GM23338 (cell line): ENCODE data around the gene ZNF580. TPM values are rescaled to one million over a fixed set of nuclear protein-coding genes. Genes with fewer than 3 reads are reported as not detected.

Experiments
- ATAC-seq: fragments of 200-7000 bp; cut with Tn5 transposase; 3 replicates; pipeline ENCODE4 v1.9.1; 2020
- DNase-seq: peaks from one replicate; pipeline ENCODE4 v3.0.0-alpha.2; 2015; ENCODE audit warnings: low spot score
- H2AFZ ChIP-seq: fragments of 200-600 bp; sonication (generic); 2 replicates; pipeline ENCODE4 v1.8.0; 2016; ENCODE audit warnings: antibody characterized with exemption, mild to moderate bottlenecking, moderate library complexity
- H3F3A ChIP-seq: fragments of 200-600 bp; sonication (generic); replicated peaks from 2 replicates; pipeline ENCODE4 v1.8.0; 2017; ENCODE audit warnings: antibody characterized with exemption, mixed run types, low read depth
- H3K27ac ChIP-seq: fragments of 200-600 bp; sonication (generic); 2 replicates; pipeline ENCODE4 v1.6.1; 2016; ENCODE audit warnings: low read depth
- H3K27me3 ChIP-seq: fragments of 200-600 bp; sonication (generic); 2 replicates; pipeline ENCODE4 v1.8.0; 2016; ENCODE audit warnings: mild to moderate bottlenecking, mixed run types, moderate library complexity; ENCODE audit not compliant: insufficient read depth
- H3K36me3 ChIP-seq: fragments of 200-600 bp; sonication (generic); 2 replicates; pipeline ENCODE4 v1.8.0; 2016; ENCODE audit warnings: mild to moderate bottlenecking; ENCODE audit not compliant: insufficient read depth
- H3K4me1 ChIP-seq: fragments of 200-600 bp; sonication (generic); 2 replicates; pipeline ENCODE4 v1.8.0; 2016; ENCODE audit warnings: mild to moderate bottlenecking, moderate library complexity; ENCODE audit not compliant: insufficient read depth
- H3K4me2 ChIP-seq: fragments of 200-600 bp; sonication (generic); 2 replicates; pipeline ENCODE4 v1.7.1; 2017; ENCODE audit warnings: mixed run types
- H3K4me3 ChIP-seq: fragments of 200-600 bp; sonication (generic); 2 replicates; pipeline ENCODE4 v1.6.1; 2016; ENCODE audit warnings: mixed run types
- H3K79me2 ChIP-seq: fragments of 200-600 bp; sonication (generic); replicated peaks from 2 replicates; pipeline ENCODE4 v1.8.0; 2017; ENCODE audit warnings: mild to moderate bottlenecking; ENCODE audit not compliant: insufficient read depth
- H3K9me2 ChIP-seq: fragments of 200-600 bp; sonication (generic); 2 replicates; pipeline ENCODE4 v1.8.0; 2017; ENCODE audit not compliant: insufficient read depth
- H4K20me1 ChIP-seq: fragments of 200-600 bp; sonication (generic); replicated peaks from 2 replicates; pipeline ENCODE4 v1.8.0; 2017; ENCODE audit warnings: mild to moderate bottlenecking; ENCODE audit not compliant: insufficient read depth
- H3K27ac Mint-ChIP-seq: 2 replicates; pipeline ENCODE4 v1.8.0; 2020; ENCODE audit warnings: inconsistent platforms, mild to moderate bottlenecking, moderate library complexity, mixed read lengths
- H3K27me3 Mint-ChIP-seq: 3 replicates; pipeline ENCODE4 v1.8.0; 2022; ENCODE audit warnings: low read depth, mild to moderate bottlenecking, moderate library complexity, mixed read lengths, inconsistent platforms; ENCODE audit not compliant: insufficient read depth, poor library complexity
- H3K36me3 Mint-ChIP-seq: 3 replicates; pipeline ENCODE4 v1.8.0; 2021; ENCODE audit warnings: low read depth, mild to moderate bottlenecking, inconsistent platforms, moderate library complexity, mixed read lengths
- H3K4me1 Mint-ChIP-seq: 3 replicates; pipeline ENCODE4 v1.8.0; 2020; ENCODE audit warnings: mild to moderate bottlenecking, inconsistent platforms, mixed read lengths
- H3K4me3 Mint-ChIP-seq: 3 replicates; pipeline ENCODE4 v1.8.0; 2021; ENCODE audit warnings: moderate library complexity, mild to moderate bottlenecking, inconsistent platforms, mixed read lengths
- H3K9me3 Mint-ChIP-seq: 3 replicates; pipeline ENCODE4 v1.8.0; 2020; ENCODE audit warnings: moderate library complexity, mild to moderate bottlenecking, inconsistent platforms, mixed read lengths
- CREB1 ChIP-seq: fragments of 250-450 bp; sonication (Bioruptor Pico); IDR thresholded peaks from 2 replicates; pipeline ENCODE4 v1.5.0; 2020; ENCODE audit warnings: low read depth, mild to moderate bottlenecking, moderate library complexity
- EZH2 ChIP-seq: fragments of 200-600 bp; sonication (generic); IDR thresholded peaks from one replicate; pipeline ENCODE4 v1.8.0; 2017; ENCODE audit warnings: antibody characterized with exemption, mild to moderate bottlenecking, low read depth; ENCODE audit not compliant: unreplicated experiment
- EZH2phosphoT487 ChIP-seq: fragments of 200-600 bp; sonication (generic); IDR thresholded peaks from one replicate; pipeline ENCODE4 v1.8.1; 2018; ENCODE audit warnings: antibody characterized with exemption; ENCODE audit not compliant: unreplicated experiment
- JUNB ChIP-seq: IDR thresholded peaks from one replicate; pipeline ENCODE4 v1.6.1; 2016; ENCODE audit warnings: antibody characterized with exemption; ENCODE audit not compliant: unreplicated experiment
- NANOG ChIP-seq: IDR thresholded peaks from 2 replicates; pipeline ENCODE4 v1.6.1; 2016; ENCODE audit warnings: antibody characterized with exemption, borderline replicate concordance
- POLR2AphosphoS5 ChIP-seq: IDR thresholded peaks from 2 replicates; pipeline ENCODE4 v1.6.1; 2016; ENCODE audit warnings: antibody characterized with exemption, low read depth
- REST ChIP-seq: IDR thresholded peaks from one replicate; pipeline ENCODE4 v1.6.1; 2018; ENCODE audit warnings: antibody characterized with exemption; ENCODE audit not compliant: unreplicated experiment
- STAT1 ChIP-seq: IDR thresholded peaks from one replicate; pipeline ENCODE4 v1.6.1; 2016; ENCODE audit warnings: antibody characterized with exemption; ENCODE audit not compliant: unreplicated experiment
- ZNF114 ChIP-seq: fragments of 250-450 bp; sonication (Bioruptor Pico); IDR thresholded peaks from 2 replicates; pipeline ENCODE4 v1.5.0; 2020; ENCODE audit warnings: mild to moderate bottlenecking, moderate library complexity
- ZNF331 ChIP-seq: fragments of 250-450 bp; sonication (Bioruptor Pico); IDR thresholded peaks from 2 replicates; pipeline ENCODE4 v1.5.0; 2020; ENCODE audit warnings: low read depth, mild to moderate bottlenecking, moderate library complexity
- polyA plus RNA-seq: library from polyadenylated mRNA; unstranded; fragments of >200 nt; fragmentation: Nextera tagmentation; extraction: Ambion mirVana; gene quantifications from 2 replicates; pipeline ENCODE4 v1.2.1, GENCODE V29; 2016
- total RNA-seq: library from RNA; depleted of rRNA; stranded (reverse); fragments of >200 nt; shearing (Covaris generic); gene quantifications from 2 replicates; pipeline ENCODE4 v1.2.3, GENCODE V29; 2014
- TF ChIP-seq, protein P1 (sequence below): fragments of 250-450 bp; sonication (Bioruptor Pico); IDR thresholded peaks from 2 replicates; pipeline ENCODE4 v1.5.0; 2020; ENCODE audit warnings: mild to moderate bottlenecking, moderate library complexity
- TF ChIP-seq, protein P2 (sequence below), 2 experiments: fragments of 200-600 bp in 1 of 2; sonication (generic) in 1 of 2; conservative IDR thresholded peaks; 2 replicates each; pipeline versions ENCODE4 v1.5.1 to v1.6.1; 2016 to 2017; ENCODE audit warnings: antibody characterized with exemption in 2 of 2, low read depth in 2 of 2, mild to moderate bottlenecking in 2 of 2, moderate library complexity in 1 of 2
- TF ChIP-seq, protein P3 (sequence below): IDR thresholded peaks from 2 replicates; pipeline ENCODE4 v1.6.1; 2016; ENCODE audit warnings: antibody characterized with exemption

The ZNF580 gene
- total and polyA plus RNA-seq, 2 experiments from 2014 or later: 18.7 to 23.6 TPM

DNA sequence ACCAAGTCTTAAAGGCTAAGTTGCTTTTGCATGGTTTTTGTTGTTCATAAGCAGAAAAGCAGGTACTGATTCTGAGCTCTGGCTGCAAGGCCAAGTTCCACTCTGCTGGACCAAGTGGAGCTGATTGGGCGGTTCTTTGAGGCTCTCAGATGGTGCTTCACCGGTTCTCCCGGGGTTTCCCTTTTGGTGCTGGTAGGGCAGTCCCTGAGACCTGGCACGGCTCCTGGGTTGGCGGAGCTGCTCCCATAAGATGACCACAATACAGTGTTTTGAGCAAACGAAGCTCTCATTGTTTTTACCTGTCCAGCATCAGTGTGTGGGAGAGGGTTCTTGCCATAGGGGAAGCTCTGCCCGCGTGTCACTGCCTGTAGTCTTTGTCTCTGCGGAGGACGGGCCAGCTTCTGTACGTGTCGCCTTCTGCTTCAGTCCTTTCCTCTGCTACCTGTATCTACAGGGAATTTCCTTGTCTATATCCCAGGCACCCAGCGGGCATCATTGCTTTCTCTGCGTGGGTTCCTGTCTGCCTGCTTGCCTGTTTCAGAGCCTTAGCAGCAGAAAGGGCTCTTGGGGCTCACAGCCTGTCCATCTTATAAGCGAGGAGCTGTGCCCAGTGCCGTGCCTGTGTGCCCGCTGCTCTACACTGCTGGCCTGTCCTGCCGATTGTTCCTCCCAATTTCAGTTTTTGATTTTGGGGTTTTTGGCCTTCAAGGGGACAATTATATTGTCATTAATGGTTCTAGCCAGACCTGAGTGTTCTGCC, 16.4 kb downstream of the ZNF580 start:
- no peak for ATAC-seq
- peaks cover 27% of the 10 kb centered on the region for H3K4me1 ChIP-seq
- H3K27me3 Mint-ChIP-seq: peaks cover 29% of the 10 kb centered on the region
- H3K27ac Mint-ChIP-seq: peak overlapping the region; percentile 14; the same call in 1 of the 2 replicates
- H3K4me3 ChIP-seq: peak overlapping the region; percentile 100
- H3K4me1 Mint-ChIP-seq: peaks cover 39% of the 10 kb centered on the region
- H3K36me3 ChIP-seq: peaks cover 7% of the 10 kb centered on the region; the same call in 1 of the 2 replicates
- peak overlapping the region; percentile 100 for H3K4me2 ChIP-seq
- H3K27ac ChIP-seq: peak overlapping the region; percentile 98
- peaks cover 47% of the 10 kb centered on the region for H4K20me1 ChIP-seq
- peaks cover 69% of the 10 kb centered on the region for H3K79me2 ChIP-seq
- no peaks in the 10 kb centered on the region for H3K27me3 ChIP-seq
- no peaks in the 10 kb centered on the region for H3K9me2 ChIP-seq
- no peak for DNase-seq
- TF ChIP-seq NANOG (no peak), STAT1 (no peak), CREB1 (CRISPR knock-in tag) (no peak), REST (no peak), ZNF331 (no peak), ZNF114 (CRISPR knock-in tag) (no peak), POLR2AphosphoS5 (no peak), EZH2phosphoT487 (no peak), EZH2 (no peak), JUNB (no peak)
- TF ChIP-seq, protein P1, sequence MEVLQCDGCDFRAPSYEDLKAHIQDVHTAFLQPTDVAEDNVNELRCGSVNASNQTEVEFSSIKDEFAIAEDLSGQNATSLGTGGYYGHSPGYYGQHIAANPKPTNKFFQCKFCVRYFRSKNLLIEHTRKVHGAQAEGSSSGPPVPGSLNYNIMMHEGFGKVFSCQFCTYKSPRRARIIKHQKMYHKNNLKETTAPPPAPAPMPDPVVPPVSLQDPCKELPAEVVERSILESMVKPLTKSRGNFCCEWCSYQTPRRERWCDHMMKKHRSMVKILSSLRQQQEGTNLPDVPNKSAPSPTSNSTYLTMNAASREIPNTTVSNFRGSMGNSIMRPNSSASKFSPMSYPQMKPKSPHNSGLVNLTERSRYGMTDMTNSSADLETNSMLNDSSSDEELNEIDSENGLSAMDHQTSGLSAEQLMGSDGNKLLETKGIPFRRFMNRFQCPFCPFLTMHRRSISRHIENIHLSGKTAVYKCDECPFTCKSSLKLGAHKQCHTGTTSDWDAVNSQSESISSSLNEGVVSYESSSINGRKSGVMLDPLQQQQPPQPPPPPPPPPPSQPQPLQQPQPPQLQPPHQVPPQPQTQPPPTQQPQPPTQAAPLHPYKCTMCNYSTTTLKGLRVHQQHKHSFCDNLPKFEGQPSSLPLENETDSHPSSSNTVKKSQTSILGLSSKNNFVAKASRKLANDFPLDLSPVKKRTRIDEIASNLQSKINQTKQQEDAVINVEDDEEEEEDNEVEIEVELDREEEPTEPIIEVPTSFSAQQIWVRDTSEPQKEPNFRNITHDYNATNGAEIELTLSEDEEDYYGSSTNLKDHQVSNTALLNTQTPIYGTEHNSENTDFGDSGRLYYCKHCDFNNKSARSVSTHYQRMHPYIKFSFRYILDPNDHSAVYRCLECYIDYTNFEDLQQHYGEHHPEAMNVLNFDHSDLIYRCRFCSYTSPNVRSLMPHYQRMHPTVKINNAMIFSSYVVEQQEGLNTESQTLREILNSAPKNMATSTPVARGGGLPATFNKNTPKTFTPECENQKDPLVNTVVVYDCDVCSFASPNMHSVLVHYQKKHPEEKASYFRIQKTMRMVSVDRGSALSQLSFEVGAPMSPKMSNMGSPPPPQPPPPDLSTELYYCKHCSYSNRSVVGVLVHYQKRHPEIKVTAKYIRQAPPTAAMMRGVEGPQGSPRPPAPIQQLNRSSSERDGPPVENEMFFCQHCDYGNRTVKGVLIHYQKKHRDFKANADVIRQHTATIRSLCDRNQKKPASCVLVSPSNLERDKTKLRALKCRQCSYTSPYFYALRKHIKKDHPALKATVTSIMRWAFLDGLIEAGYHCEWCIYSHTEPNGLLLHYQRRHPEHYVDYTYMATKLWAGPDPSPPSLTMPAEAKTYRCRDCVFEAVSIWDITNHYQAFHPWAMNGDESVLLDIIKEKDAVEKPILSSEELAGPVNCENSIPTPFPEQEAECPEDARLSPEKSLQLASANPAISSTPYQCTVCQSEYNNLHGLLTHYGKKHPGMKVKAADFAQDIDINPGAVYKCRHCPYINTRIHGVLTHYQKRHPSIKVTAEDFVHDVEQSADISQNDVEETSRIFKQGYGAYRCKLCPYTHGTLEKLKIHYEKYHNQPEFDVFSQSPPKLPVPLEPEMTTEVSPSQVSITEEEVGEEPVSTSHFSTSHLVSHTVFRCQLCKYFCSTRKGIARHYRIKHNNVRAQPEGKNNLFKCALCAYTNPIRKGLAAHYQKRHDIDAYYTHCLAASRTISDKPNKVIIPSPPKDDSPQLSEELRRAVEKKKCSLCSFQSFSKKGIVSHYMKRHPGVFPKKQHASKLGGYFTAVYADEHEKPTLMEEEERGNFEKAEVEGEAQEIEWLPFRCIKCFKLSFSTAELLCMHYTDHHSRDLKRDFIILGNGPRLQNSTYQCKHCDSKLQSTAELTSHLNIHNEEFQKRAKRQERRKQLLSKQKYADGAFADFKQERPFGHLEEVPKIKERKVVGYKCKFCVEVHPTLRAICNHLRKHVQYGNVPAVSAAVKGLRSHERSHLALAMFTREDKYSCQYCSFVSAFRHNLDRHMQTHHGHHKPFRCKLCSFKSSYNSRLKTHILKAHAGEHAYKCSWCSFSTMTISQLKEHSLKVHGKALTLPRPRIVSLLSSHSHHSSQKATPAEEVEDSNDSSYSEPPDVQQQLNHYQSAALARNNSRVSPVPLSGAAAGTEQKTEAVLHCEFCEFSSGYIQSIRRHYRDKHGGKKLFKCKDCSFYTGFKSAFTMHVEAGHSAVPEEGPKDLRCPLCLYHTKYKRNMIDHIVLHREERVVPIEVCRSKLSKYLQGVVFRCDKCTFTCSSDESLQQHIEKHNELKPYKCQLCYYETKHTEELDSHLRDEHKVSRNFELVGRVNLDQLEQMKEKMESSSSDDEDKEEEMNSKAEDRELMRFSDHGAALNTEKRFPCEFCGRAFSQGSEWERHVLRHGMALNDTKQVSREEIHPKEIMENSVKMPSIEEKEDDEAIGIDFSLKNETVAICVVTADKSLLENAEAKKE: no peak
- TF ChIP-seq, protein P2, sequence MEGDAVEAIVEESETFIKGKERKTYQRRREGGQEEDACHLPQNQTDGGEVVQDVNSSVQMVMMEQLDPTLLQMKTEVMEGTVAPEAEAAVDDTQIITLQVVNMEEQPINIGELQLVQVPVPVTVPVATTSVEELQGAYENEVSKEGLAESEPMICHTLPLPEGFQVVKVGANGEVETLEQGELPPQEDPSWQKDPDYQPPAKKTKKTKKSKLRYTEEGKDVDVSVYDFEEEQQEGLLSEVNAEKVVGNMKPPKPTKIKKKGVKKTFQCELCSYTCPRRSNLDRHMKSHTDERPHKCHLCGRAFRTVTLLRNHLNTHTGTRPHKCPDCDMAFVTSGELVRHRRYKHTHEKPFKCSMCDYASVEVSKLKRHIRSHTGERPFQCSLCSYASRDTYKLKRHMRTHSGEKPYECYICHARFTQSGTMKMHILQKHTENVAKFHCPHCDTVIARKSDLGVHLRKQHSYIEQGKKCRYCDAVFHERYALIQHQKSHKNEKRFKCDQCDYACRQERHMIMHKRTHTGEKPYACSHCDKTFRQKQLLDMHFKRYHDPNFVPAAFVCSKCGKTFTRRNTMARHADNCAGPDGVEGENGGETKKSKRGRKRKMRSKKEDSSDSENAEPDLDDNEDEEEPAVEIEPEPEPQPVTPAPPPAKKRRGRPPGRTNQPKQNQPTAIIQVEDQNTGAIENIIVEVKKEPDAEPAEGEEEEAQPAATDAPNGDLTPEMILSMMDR (conservative IDR thresholded peaks at IDR 0.05; ENCODE audit: low read depth in 2 of 2): no peak
- TF ChIP-seq, protein P3, sequence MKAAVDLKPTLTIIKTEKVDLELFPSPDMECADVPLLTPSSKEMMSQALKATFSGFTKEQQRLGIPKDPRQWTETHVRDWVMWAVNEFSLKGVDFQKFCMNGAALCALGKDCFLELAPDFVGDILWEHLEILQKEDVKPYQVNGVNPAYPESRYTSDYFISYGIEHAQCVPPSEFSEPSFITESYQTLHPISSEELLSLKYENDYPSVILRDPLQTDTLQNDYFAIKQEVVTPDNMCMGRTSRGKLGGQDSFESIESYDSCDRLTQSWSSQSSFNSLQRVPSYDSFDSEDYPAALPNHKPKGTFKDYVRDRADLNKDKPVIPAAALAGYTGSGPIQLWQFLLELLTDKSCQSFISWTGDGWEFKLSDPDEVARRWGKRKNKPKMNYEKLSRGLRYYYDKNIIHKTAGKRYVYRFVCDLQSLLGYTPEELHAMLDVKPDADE: no peak
- H3F3A ChIP-seq: peaks cover 20% of the 10 kb centered on the region
- H3K9me3 Mint-ChIP-seq: no peaks in the 10 kb centered on the region; the same call in 1 of the 3 replicates
- peaks cover 54% of the 10 kb centered on the region for H3K36me3 Mint-ChIP-seq
- H3K4me3 Mint-ChIP-seq: peak overlapping the region; percentile 92
- H2AFZ ChIP-seq: no peak overlapping the region
